Mesendoderm (in vitro differentiated cells): ENCODE data around the gene P3H2.

Experiments used
- DNase-seq: peaks from one replicate; pipeline ENCODE4 v3.0.0; 2013
- H2AK5ac ChIP-seq: 2 replicates; pipeline ENCODE4 v1.6.1; 2013; ENCODE audit warnings: low read length, inconsistent platforms
- H2BK120ac ChIP-seq: 2 replicates; pipeline ENCODE4 v1.6.1; 2013; ENCODE audit warnings: low read depth, mild to moderate bottlenecking, low read length, moderate library complexity, mixed read lengths
- H2BK15ac ChIP-seq: replicated peaks from 2 replicates; pipeline ENCODE4 v1.6.1; 2013; ENCODE audit warnings: low read depth, mild to moderate bottlenecking, moderate library complexity
- H2BK5ac ChIP-seq: 2 replicates; pipeline ENCODE4 v1.6.1; 2013; ENCODE audit warnings: low read length, inconsistent platforms
- H3K18ac ChIP-seq: 2 replicates; pipeline ENCODE4 v1.6.1; 2013; ENCODE audit warnings: mild to moderate bottlenecking, low read length, mixed read lengths
- H3K23ac ChIP-seq: one replicate; pipeline ENCODE4 v1.6.1; 2013; ENCODE audit warnings: low read length
- H3K27ac ChIP-seq: 2 replicates; pipeline ENCODE4 v1.5.1; 2013; ENCODE audit warnings: low read depth, mild to moderate bottlenecking, inconsistent platforms, low read length, moderate library complexity
- H3K27me3 ChIP-seq: 2 replicates; pipeline ENCODE4 v1.6.1; 2013; ENCODE audit warnings: low read length, control low read depth, mild to moderate bottlenecking, inconsistent platforms; ENCODE audit not compliant: insufficient read depth, poor library complexity
- H3K36me3 ChIP-seq: 2 replicates; pipeline ENCODE4 v1.6.1; 2013; ENCODE audit warnings: low read length, inconsistent platforms; ENCODE audit not compliant: control insufficient read depth, insufficient read depth
- H3K4ac ChIP-seq: one replicate; pipeline ENCODE4 v1.6.1; 2013; ENCODE audit warnings: low read depth, mild to moderate bottlenecking, low read length, moderate library complexity
- H3K4me1 ChIP-seq: 2 replicates; pipeline ENCODE4 v1.6.1; 2013; ENCODE audit warnings: low read depth, low read length, inconsistent platforms; ENCODE audit not compliant: control insufficient read depth
- H3K4me2 ChIP-seq: 2 replicates; pipeline ENCODE4 v1.6.1; 2013; ENCODE audit warnings: low read length
- H3K4me3 ChIP-seq: 2 replicates; pipeline ENCODE4 v1.5.1; 2013; ENCODE audit warnings: mild to moderate bottlenecking, low read length
- H3K56ac ChIP-seq: one replicate; pipeline ENCODE4 v1.6.1; 2013; ENCODE audit warnings: low read length
- H3K79me1 ChIP-seq: 2 replicates; pipeline ENCODE4 v1.6.1; 2013; ENCODE audit warnings: low read length, inconsistent platforms
- H3K79me2 ChIP-seq: 2 replicates; pipeline ENCODE4 v1.6.1; 2013; ENCODE audit warnings: mild to moderate bottlenecking, low read length; ENCODE audit not compliant: control insufficient read depth, insufficient read depth
- H3K9ac ChIP-seq: 2 replicates; pipeline ENCODE4 v1.6.1; 2013; ENCODE audit warnings: low read length, inconsistent platforms
- H4K5ac ChIP-seq: one replicate; pipeline ENCODE4 v1.6.1; 2013; ENCODE audit warnings: low read length
- H4K8ac ChIP-seq: one replicate; pipeline ENCODE4 v1.6.1; 2013; ENCODE audit warnings: low read depth, mild to moderate bottlenecking, control low read depth, low read length, moderate library complexity
- WGBS: extraction: QIAGEN DNeasy Blood & Tissue Kit; methylation state at CpG from one replicate; pipeline ENCODE4 v1.1.7; 2013; ENCODE audit warnings: low lambda C conversion rate, missing lambda C conversion rate; ENCODE audit not compliant: insufficient coverage; ENCODE audit errors: extremely low coverage; 5-methylcytosine and 5-hydroxymethylcytosine counted together

The P3H2 gene

GRCh38 chr3:190000187-190000860, 120.4 kb downstream of the P3H2 start:
- peak overlapping the region; percentile 87 for H3K18ac ChIP-seq
- H3K23ac ChIP-seq: no peak overlapping the region
- no peak overlapping the region for H3K4me2 ChIP-seq
- H3K56ac ChIP-seq: no peak overlapping the region
- peaks cover 10% of the 10 kb centered on the region for H3K79me2 ChIP-seq
- H4K8ac ChIP-seq: no peak overlapping the region
- no peak overlapping the region for H3K27ac ChIP-seq
- DNase-seq: no peak
- no peaks in the 10 kb centered on the region for H3K4me1 ChIP-seq
- H2AK5ac ChIP-seq: no peak overlapping the region
- WGBS: no CpG with 5 or more reads among the region's 4 CpGs
- no peak overlapping the region for H2BK120ac ChIP-seq
- no peak overlapping the region for H3K4ac ChIP-seq
- no peak overlapping the region for H3K4me3 ChIP-seq
- no peak overlapping the region for H3K9ac ChIP-seq
- H3K36me3 ChIP-seq: no peaks in the 10 kb centered on the region
- no peak overlapping the region for H2BK15ac ChIP-seq
- no peaks in the 10 kb centered on the region for H3K27me3 ChIP-seq
- no peak overlapping the region for H4K5ac ChIP-seq
- H3K79me1 ChIP-seq: peaks cover 4% of the 10 kb centered on the region
- H2BK5ac ChIP-seq: no peak overlapping the region

DNA sequence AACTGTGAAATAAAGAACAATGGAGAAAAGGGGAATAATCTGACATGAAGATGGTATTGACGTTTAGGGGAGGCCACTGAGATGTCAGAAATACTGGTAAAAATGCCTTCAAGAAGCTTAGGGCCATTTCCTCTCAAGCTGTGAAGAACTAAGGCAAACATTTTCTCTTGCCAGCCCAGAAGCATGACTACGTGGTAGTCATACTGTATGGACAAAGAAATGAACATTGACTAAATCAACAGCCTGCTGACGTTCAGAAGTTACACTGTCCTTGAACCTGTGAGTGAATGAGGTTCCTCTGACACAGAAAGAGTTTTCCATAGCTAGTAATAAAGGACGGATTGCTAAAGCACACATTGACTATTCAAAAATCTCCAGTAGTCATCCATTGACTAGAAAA, 121.0 kb downstream of the P3H2 start:
- Histone ChIP-seq H4K5ac (no peak overlapping the region), H2BK5ac (no peak overlapping the region), H3K79me1 (peaks cover 4% of the 10 kb centered on the region), H3K18ac (no peak overlapping the region), H3K27ac (no peak overlapping the region), H3K4me2 (no peak overlapping the region), H2AK5ac (no peak overlapping the region), H3K4me3 (no peak overlapping the region), H3K4me1 (no peaks in the 10 kb centered on the region), H3K27me3 (no peaks in the 10 kb centered on the region), H4K8ac (no peak overlapping the region), H3K36me3 (no peaks in the 10 kb centered on the region), H2BK120ac (no peak overlapping the region), H3K23ac (no peak overlapping the region), H3K79me2 (peaks cover 10% of the 10 kb centered on the region), H3K9ac (no peak overlapping the region), H3K4ac (no peak overlapping the region), H3K56ac (no peak overlapping the region), H2BK15ac (no peak overlapping the region)
- no peak for DNase-seq
- WGBS: no CpG with 5 or more reads among the region's 4 CpGs

GRCh38 chr3:189995129-189995528, 125.6 kb downstream of the P3H2 start:
- no peak overlapping the region for H2BK5ac ChIP-seq
- H3K79me1 ChIP-seq: peaks cover 4% of the 10 kb centered on the region
- H3K56ac ChIP-seq: peak overlapping the region; percentile 25
- H4K5ac ChIP-seq: no peak overlapping the region
- no peak overlapping the region for H2BK120ac ChIP-seq
- peak; percentile 71 for DNase-seq
- H2AK5ac ChIP-seq: no peak overlapping the region
- no peak overlapping the region for H3K18ac ChIP-seq
- no peak overlapping the region for H3K27ac ChIP-seq
- no peak overlapping the region for H3K4me2 ChIP-seq
- no peak overlapping the region for H3K4ac ChIP-seq
- no peak overlapping the region for H3K4me3 ChIP-seq
- H3K23ac ChIP-seq: no peak overlapping the region
- H3K27me3 ChIP-seq: no peaks in the 10 kb centered on the region
- no peaks in the 10 kb centered on the region for H3K36me3 ChIP-seq
- WGBS: no CpG with 5 or more reads among the region's 3 CpGs
- no peak overlapping the region for H3K9ac ChIP-seq
- no peak overlapping the region for H4K8ac ChIP-seq
- no peak overlapping the region for H2BK15ac ChIP-seq
- no peaks in the 10 kb centered on the region for H3K4me1 ChIP-seq
- H3K79me2 ChIP-seq: peaks cover 10% of the 10 kb centered on the region

- H3K56ac ChIP-seq: no peak overlapping the region
- no peak overlapping the region for H2AK5ac ChIP-seq
- no peak overlapping the region for H4K8ac ChIP-seq
- no peak overlapping the region for H3K27ac ChIP-seq
- H2BK120ac ChIP-seq: no peak overlapping the region
- peaks cover 3% of the 10 kb centered on the region for H3K36me3 ChIP-seq
- H3K4me3 ChIP-seq: no peak overlapping the region
- H4K5ac ChIP-seq: no peak overlapping the region
- H3K23ac ChIP-seq: no peak overlapping the region
- no peak overlapping the region for H3K18ac ChIP-seq
- WGBS: no CpG with 5 or more reads among the region's 5 CpGs
- H3K79me2 ChIP-seq: no peaks in the 10 kb centered on the region
- H3K79me1 ChIP-seq: no peaks in the 10 kb centered on the region
- H3K4me1 ChIP-seq: no peaks in the 10 kb centered on the region
- no peak overlapping the region for H3K4me2 ChIP-seq
- no peaks in the 10 kb centered on the region for H3K27me3 ChIP-seq
- H2BK5ac ChIP-seq: no peak overlapping the region
- H3K9ac ChIP-seq: no peak overlapping the region
- DNase-seq: no peak
- no peak overlapping the region for H3K4ac ChIP-seq
- no peak overlapping the region for H2BK15ac ChIP-seq
These were observed 129.9 kb downstream of the P3H2 start for GRCh38 chr3:189990826-189991225.

DNA sequence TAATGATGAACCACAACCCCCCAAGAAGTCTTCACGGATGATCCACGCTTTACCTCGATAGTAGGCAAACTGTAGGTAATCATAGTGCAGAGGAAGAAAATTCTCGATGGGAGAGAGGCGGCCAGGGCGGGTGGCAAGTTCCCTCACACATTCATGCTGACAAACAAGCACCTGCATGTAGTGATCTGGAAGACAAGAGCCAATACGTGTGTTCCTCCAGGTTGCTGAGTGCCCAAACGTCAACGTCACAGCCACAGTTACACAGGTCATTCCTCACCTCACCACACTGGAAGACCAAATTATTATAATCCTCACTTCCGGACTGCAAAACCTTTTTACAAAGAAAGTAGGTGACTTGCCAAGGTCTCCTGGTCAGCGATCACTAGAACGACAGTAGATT, 131.8 kb downstream of the P3H2 start:
- DNase-seq: no peak
- H2BK120ac ChIP-seq: no peak overlapping the region
- H3K4me1 ChIP-seq: no peaks in the 10 kb centered on the region
- H2BK15ac ChIP-seq: no peak overlapping the region
- no peaks in the 10 kb centered on the region for H3K79me1 ChIP-seq
- H3K18ac ChIP-seq: no peak overlapping the region
- no peaks in the 10 kb centered on the region for H3K27me3 ChIP-seq
- WGBS: no CpG with 5 or more reads among the region's 12 CpGs
- H3K23ac ChIP-seq: no peak overlapping the region
- H3K36me3 ChIP-seq: peaks cover 3% of the 10 kb centered on the region
- H4K5ac ChIP-seq: no peak overlapping the region
- no peak overlapping the region for H3K4ac ChIP-seq
- H3K4me2 ChIP-seq: no peak overlapping the region
- no peak overlapping the region for H3K56ac ChIP-seq
- no peak overlapping the region for H3K4me3 ChIP-seq
- no peak overlapping the region for H4K8ac ChIP-seq
- no peak overlapping the region for H2AK5ac ChIP-seq
- H2BK5ac ChIP-seq: no peak overlapping the region
- H3K27ac ChIP-seq: no peak overlapping the region
- no peak overlapping the region for H3K9ac ChIP-seq
- no peaks in the 10 kb centered on the region for H3K79me2 ChIP-seq

DNA sequence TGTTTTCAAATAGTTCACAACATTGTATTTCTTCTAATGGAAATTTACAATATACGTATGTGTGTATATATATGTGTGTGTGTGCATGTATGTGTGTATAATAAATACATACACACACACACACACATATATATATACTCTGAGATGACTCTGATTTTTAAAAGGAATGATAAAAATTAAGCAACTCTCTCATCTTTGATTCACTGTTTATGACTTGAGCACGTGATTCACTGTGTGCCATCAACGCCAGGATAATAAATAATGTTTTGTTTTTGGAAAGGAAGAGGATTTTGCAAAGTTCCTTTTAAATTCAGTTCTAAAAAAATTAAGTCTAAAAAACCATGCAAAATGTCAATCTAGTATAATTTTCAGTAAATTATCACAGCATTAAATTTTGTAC, 132.4 kb downstream of the P3H2 start:
- Histone ChIP-seq H3K27ac (no peak overlapping the region), H2BK120ac (no peak overlapping the region), H3K79me2 (no peaks in the 10 kb centered on the region), H3K4me3 (no peak overlapping the region), H3K36me3 (peaks cover 3% of the 10 kb centered on the region), H3K9ac (no peak overlapping the region), H2BK15ac (no peak overlapping the region), H3K23ac (no peak overlapping the region), H2BK5ac (no peak overlapping the region), H3K27me3 (no peaks in the 10 kb centered on the region), H2AK5ac (no peak overlapping the region), H3K18ac (no peak overlapping the region), H3K56ac (no peak overlapping the region), H3K4ac (no peak overlapping the region), H4K8ac (no peak overlapping the region), H4K5ac (no peak overlapping the region), H3K4me1 (no peaks in the 10 kb centered on the region), H3K4me2 (no peak overlapping the region), H3K79me1 (no peaks in the 10 kb centered on the region)
- DNase-seq: no peak
- WGBS: no CpG with 5 or more reads among the region's 3 CpGs
